Measurements from ENCODE around the gene EEF1A2.

The EEF1A2 gene

GRCh38 chr20:63508072-63508768 lies 9.3 kb upstream of the EEF1A2 start:
- Histone ChIP-seq H3K9me3 (ENCODE audit: insufficient read depth, low read length, severe bottlenecking) (peaks cover 3% of the 10 kb centered on the region), H4K20me1 (ENCODE audit: insufficient read depth, low read length) (no peaks in the 10 kb centered on the region; the same call in 1 of the 2 replicates), H3K27ac (ENCODE audit: low read length) (no peak overlapping the region), H3K79me2 (ENCODE audit: insufficient read depth, low read length) (no peaks in the 10 kb centered on the region), H3K4me1 (ENCODE audit: insufficient read depth, low read length) (no peaks in the 10 kb centered on the region), H2AFZ (ENCODE audit: low read depth, low read length) (no peak overlapping the region), H3K4me3 (ENCODE audit: low read depth in 1 of 2, low read length in 2 of 2) (no peak overlapping the region), H3K36me3 (ENCODE audit: insufficient read depth, low read length) (no peaks in the 10 kb centered on the region), H3K4me2 (ENCODE audit: insufficient read depth, low read length) (no peak overlapping the region), H3K27me3 (ENCODE audit: insufficient read depth, low read length, poor library complexity) (peaks cover 5% of the 10 kb centered on the region), H3K9ac (ENCODE audit: low read depth, low read length) (no peak overlapping the region)
- TF ChIP-seq CTCF (IDR thresholded peaks at IDR 0.05; ENCODE audit: borderline replicate concordance, extremely low read depth, low read length, poor library complexity, severe bottlenecking) (no peak), EZH2 (IDR thresholded peaks at IDR 0.05; ENCODE audit: borderline replicate concordance, low read depth, low read length, severe bottlenecking) (no peak)
- DNase-seq (no peak), ATAC-seq (ENCODE audit: insufficient read depth, low read depth) (no peak)

GRCh38 chr20:63507083-63507743 lies 8.3 kb upstream of the EEF1A2 start:
- TF ChIP-seq EZH2 (IDR thresholded peaks at IDR 0.05; ENCODE audit: borderline replicate concordance, low read depth, low read length, severe bottlenecking) = no peak
- no peak for TF ChIP-seq CTCF (IDR thresholded peaks at IDR 0.05; ENCODE audit: borderline replicate concordance, extremely low read depth, low read length, poor library complexity, severe bottlenecking)
- H3K79me2 ChIP-seq (ENCODE audit: insufficient read depth, low read length) = no peaks in the 10 kb centered on the region
- no peak overlapping the region for H3K9ac ChIP-seq (ENCODE audit: low read depth, low read length)
- ATAC-seq (ENCODE audit: insufficient read depth, low read depth) (no peak), DNase-seq (no peak)
- H4K20me1 ChIP-seq (ENCODE audit: insufficient read depth, low read length) = no peaks in the 10 kb centered on the region; the same call in 1 of the 2 replicates
- peaks cover 3% of the 10 kb centered on the region for H3K9me3 ChIP-seq (ENCODE audit: insufficient read depth, low read length, severe bottlenecking)
- H2AFZ ChIP-seq (ENCODE audit: low read depth, low read length) = no peak overlapping the region
- no peak overlapping the region for H3K4me2 ChIP-seq (ENCODE audit: insufficient read depth, low read length)
- no peaks in the 10 kb centered on the region for H3K4me1 ChIP-seq (ENCODE audit: insufficient read depth, low read length)
- peaks cover 5% of the 10 kb centered on the region for H3K27me3 ChIP-seq (ENCODE audit: insufficient read depth, low read length, poor library complexity)
- H3K36me3 ChIP-seq (ENCODE audit: insufficient read depth, low read length) = no peaks in the 10 kb centered on the region
- no peak overlapping the region for H3K4me3 ChIP-seq (ENCODE audit: low read depth in 1 of 2, low read length in 2 of 2)
- no peak overlapping the region for H3K27ac ChIP-seq (ENCODE audit: low read length)

GRCh38 chr20:63505723-63506122 lies 6.8 kb upstream of the EEF1A2 start:
- DNase-seq = no peak
- Histone ChIP-seq H3K79me2 (ENCODE audit: insufficient read depth, low read length) (no peaks in the 10 kb centered on the region), H3K36me3 (ENCODE audit: insufficient read depth, low read length) (no peaks in the 10 kb centered on the region), H3K27ac (ENCODE audit: low read length) (no peak overlapping the region), H3K27me3 (ENCODE audit: insufficient read depth, low read length, poor library complexity) (peaks cover 2% of the 10 kb centered on the region), H3K9ac (ENCODE audit: low read depth, low read length) (no peak overlapping the region), H2AFZ (ENCODE audit: low read depth, low read length) (no peak overlapping the region), H3K9me3 (ENCODE audit: insufficient read depth, low read length, severe bottlenecking) (peaks cover 3% of the 10 kb centered on the region), H4K20me1 (ENCODE audit: insufficient read depth, low read length) (peaks cover 3% of the 10 kb centered on the region; the same call in 1 of the 2 replicates), H3K4me2 (ENCODE audit: insufficient read depth, low read length) (no peak overlapping the region), H3K4me1 (ENCODE audit: insufficient read depth, low read length) (no peaks in the 10 kb centered on the region), H3K4me3 (ENCODE audit: low read depth in 1 of 2, low read length in 2 of 2) (no peak overlapping the region)
- no peak for TF ChIP-seq CTCF (IDR thresholded peaks at IDR 0.05; ENCODE audit: borderline replicate concordance, extremely low read depth, low read length, poor library complexity, severe bottlenecking)
- TF ChIP-seq EZH2 (IDR thresholded peaks at IDR 0.05; ENCODE audit: borderline replicate concordance, low read depth, low read length, severe bottlenecking) = no peak
- ATAC-seq (ENCODE audit: insufficient read depth, low read depth) = no peak

Data from DND-41 (cell line).